HG02885 (cell line): ENCODE results near the gene SPTBN1.
"Not testable (repeated sequence)": the region's sequence is repeated elsewhere in the genome, so short reads cannot be mapped to it uniquely, and the experiment has no call there.

Experiments used
- ATAC-seq: cut with Tn5 transposase; IDR thresholded peaks from one replicate; pipeline ENCODE4 v1.9.1; 2021; ENCODE audit warnings: mild to moderate bottlenecking; ENCODE audit not compliant: unreplicated experiment, poor library complexity

SPTBN1 gene

GRCh38 chr2:54522624-54523281 lies 66.6 kb downstream of the SPTBN1 start:
- ATAC-seq, result peak; percentile 90

DNA sequence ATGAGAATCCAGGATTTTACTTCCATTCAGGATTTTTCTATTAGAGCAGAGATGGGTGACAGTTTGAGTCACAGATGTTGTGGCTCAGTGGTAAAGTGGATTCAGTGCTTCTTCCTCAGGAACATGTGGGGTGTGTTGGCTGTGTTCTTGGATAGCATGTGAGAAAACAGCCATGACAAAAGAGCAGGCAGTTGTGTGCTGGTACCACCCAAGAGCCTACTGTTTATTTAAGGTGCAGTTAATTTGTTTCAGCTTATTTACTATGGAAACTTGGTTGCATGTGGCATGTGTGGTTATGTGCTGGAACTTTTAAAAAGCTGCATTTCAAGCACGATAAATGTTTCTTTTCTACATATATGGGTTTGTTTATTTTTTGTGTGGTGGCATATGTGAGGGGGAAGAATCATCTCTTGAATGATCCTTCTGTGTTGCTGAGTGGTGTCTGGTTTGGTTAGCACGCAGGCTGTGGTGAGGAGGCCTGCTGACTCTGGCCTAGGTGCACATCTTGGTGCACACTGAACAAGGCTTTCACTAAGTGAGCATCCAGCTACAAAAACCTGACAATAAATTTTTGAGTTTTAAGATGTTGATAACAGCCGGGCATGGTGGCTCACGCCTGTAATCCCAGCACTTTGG lies 67.3 kb downstream of the SPTBN1 start:
- ATAC-seq, result no peak

DNA sequence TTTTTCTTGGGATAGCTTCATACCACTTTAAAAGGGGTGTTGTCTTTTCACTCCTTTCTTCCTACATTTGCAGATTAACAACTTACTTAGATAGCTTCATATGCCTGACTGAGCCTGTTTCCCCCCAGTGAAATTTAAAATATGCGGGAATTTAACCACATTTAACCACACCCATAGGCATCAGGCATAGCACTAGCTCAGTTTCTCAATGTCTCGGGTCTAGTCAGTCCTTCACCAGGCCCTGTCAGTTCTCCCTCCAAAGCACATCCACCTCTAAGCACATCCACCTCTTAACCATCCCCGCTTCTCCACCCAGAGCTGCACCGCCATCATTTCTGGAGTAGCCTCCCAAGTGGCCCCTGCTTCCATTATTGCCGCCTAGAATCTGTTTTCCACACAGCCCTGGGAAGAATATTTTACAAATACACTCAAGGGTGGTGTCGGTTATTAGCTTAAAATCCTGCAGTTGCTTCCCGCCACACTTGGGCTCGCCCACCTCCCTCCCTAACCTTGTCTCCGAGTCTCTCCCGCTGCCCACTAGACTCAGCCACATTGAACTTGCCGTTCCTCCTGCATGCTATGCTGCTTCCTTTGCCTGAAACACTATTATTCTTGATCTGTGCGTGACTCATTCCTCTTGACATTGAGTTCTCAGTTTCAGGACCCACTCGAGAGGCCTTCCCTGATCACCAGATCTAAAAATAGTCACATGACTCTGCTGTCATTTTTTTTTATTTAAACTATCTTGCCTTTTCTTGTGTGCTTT lies 68.3 kb downstream of the SPTBN1 start:
- peak; percentile 51 for ATAC-seq

DNA sequence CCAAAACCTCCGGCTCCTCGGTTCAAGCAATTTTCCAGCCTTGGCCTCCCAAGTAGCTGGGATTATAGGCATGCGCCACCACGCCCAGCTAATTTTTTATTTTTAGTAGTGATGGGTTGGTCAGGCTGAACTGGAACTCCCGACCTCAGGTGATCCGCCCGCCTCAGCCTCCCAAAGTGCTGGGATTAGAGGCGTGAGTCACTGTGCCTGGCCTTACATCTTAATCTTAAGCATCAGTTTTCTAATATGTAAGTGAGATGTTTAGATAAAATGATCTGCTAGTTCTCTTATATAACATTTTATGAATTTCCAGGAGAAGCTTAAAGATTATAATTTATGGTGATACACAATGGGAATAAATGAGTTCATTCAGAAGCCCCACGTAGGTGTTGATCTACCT lies 69.2 kb downstream of the SPTBN1 start:
- ATAC-seq, result no peak

GRCh38 chr2:54526226-54526879 lies 70.2 kb downstream of the SPTBN1 start:
- ATAC-seq, result no peak

GRCh38 chr2:54528311-54528955 lies 72.3 kb downstream of the SPTBN1 start:
- no peak for ATAC-seq

DNA sequence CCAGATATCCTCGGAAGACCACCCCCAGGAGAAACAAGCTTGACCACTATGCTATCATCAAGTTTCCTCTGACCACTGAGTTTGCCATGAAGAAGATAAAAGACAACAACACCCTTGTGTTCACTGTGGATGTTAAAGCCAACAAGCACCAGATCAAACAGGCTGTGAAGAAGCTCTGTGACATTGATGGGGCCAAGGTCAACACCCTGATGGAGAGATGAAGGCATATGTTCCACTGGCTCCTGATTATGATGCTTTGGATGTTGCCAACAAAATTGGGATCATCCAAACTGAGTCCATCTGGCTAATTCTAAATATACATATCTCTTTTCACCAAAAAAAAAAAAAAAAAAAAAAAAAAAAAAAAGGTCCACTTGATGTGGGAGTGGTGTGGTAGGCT lies 73.4 kb downstream of the SPTBN1 start:
- ATAC-seq, result not testable (repeated sequence)

DNA sequence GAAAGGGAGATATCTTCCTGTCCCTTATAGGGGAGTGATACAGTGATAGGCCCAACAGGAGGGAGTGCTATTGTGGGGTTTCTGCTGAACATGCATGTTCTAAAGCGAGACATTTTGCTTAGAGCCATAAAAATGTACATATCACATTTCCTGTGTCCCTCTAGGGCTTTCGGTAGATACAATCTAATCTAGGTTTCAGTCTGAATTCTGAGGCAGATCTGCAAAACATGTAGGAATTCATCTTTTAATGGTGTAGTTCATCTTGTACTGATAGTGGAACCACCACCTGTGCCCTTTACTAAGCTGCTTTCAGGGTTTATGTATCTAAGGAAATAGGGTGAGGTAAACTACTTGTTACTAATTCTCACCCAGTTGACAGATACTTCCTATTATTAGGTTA lies 73.8 kb downstream of the SPTBN1 start:
- ATAC-seq, result no peak

GRCh38 chr2:54531558-54531957 lies 75.4 kb downstream of the SPTBN1 start:
- ATAC-seq, result no peak

GRCh38 chr2:54534221-54534620 lies 78.1 kb downstream of the SPTBN1 start:
- ATAC-seq, result no peak

DNA sequence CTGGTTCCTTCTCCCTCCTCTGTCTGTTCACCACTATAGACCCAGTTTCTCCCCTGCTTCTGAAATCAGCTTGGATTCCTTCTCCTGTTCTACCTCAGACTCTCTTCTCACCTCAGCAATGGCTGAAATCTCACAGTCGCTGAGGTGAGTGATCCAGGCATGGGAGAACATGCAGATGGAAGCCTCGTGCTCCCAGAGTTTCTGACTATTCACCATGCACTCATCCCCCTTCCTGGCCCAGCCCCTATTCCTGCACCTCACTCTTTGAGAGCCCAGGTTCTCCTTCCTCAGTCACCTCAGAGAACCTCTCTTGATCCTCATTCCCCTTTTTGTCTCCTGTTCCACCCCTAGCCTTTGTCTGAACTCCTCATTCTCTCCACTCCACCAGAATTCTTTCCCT lies 78.5 kb downstream of the SPTBN1 start:
- ATAC-seq, result no peak

- ATAC-seq, result no peak
These were observed 79.6 kb downstream of the SPTBN1 start for GRCh38 chr2:54535599-54536195.

DNA sequence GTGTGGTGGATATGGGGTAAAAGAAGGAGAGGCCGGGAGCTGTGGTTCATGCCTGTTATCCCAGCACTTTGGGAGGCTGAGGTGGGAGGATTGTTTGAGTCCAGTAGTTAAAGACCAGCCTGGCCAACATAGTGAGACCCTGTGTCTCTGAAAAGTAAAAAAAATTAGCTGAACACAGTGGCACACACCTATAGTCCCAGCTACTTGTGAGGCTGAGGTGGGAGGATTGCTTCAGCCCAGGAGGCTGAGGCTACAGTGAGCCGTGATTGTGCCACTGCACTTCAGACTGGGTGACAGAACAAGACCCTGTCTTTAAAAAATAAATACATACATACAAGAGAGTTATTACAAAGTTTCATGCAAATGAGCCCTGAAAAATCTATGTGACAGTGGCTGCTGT lies 80.6 kb downstream of the SPTBN1 start:
- ATAC-seq, result no peak

DNA sequence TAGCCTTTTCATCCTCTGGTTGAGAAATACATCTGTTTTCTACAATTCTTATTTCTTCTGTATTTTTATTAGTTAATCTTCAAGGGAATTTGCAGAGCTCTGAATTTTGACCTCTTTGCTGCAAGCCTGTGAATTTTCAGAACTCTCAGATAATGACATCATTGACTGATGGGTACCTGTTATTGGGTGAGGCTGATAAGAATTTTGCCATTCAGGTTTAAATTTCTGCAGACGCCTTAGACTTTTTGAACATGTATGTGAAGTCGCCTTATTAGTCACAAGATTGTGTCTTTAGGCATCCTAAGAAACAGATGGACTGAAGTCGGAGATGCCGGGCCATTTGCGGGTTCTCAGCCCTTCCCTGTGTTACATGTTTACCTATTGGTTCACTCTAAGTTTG lies 82.4 kb downstream of the SPTBN1 start:
- ATAC-seq, result no peak

DNA sequence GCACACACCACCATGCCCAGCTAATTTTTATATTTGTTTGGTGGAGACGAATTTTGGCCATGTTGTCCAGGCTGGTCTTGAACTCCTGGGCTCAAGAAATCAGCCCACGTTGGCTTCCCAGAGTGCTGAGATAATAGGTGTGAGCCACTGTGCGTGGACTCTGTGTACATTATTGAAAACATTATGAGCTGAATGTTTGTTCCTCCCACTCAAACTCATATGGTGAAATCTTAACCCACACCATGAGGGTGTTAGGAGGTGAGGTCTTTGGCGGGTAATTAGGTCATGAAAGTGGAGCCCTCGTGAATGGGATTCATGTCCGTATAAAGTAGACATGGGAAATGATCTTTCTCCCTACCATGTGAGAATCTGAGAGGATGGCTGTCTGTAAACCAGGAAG lies 83.6 kb downstream of the SPTBN1 start:
- no peak for ATAC-seq

GRCh38 chr2:54540194-54540593 lies 84.1 kb downstream of the SPTBN1 start:
- ATAC-seq, result no peak

DNA sequence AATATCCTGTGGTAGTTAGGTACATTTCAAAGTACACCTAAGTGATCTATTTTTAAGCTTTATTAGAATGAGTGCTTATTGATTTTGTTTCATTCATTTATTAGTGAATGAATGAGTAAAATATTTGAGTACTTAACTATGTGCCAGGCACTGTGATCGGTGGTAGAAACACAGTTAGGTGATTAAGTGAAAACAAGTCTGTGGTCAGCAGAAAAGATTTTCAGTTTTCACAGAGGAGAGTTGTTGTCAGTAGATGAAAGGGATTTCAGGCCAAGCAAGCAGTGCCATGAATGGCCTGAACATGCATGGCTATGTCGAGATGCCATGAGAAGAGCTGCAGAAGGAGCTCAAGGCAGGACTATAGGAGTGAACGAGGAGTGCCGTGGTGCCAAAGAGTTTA lies 85.9 kb downstream of the SPTBN1 start:
- ATAC-seq, result no peak

- no peak for ATAC-seq
These were observed 87.7 kb downstream of the SPTBN1 start for GRCh38 chr2:54543733-54544396.

DNA sequence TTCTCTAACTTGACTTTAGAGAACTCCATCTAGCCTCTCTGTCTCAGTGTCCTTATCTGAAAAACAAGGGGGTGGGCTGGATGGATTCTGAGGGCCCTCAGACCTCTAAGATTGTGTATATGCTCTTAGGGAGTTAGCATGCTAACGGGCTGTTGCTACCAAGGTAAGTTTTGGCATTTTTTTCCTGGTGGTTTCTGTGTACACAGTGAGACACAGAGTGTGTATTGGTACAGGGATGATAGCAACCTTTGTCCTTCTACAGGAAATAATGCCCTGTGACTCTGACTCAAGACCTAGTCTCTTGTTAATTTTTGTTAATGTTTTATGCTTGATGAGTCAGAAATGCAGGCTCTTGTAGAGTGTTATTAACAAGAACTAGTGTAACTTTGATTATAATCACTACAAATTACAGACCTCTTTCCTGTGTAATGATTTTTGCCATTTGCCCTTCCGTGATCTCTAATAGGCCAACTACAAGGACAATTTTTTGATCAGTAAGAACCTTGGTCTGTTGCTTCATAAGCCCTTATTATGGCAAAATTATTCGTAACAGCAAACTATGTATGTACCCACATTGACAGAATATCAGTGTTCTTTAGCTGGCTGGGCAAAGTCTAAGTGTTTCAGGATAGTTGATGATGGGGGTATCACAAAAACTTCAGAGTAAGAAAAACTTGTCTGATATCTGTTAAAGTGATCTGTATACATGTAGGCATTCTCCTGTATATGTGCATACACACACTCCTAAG lies 89.7 kb downstream of the SPTBN1 start:
- no peak for ATAC-seq
